ENCODE data around the gene OIP5.

The OIP5 gene

GRCh38 chr15:41332194-41333025 lies at the start of gene OIP5, which contains the start of gene NUSAP1:
TSS of gene OIP5 (minus strand) at chr15:41332591. CDS start at chr15:41332561, 30 bp downstream.
TSS of gene NUSAP1 (plus strand) at chr15:41332881. CDS start at chr15:41332958, 77 bp downstream.
- Histone ChIP-seq H3K9me3 (ENCODE audit: control insufficient read depth, low read length) (no peaks in the 10 kb centered on the region), H3K4me1 (ENCODE audit: control insufficient read depth, insufficient read depth, low read length) (no peaks in the 10 kb centered on the region), H3K9ac (ENCODE audit: low read length) (peak within 1 kb of the TSS; percentile 64), H3K27me3 (ENCODE audit: control insufficient read depth, insufficient read depth, low read length) (no peaks in the 10 kb centered on the region), H3K36me3 (ENCODE audit: control insufficient read depth, insufficient read depth, low read length) (no peaks in the 10 kb centered on the region), H3K4me3 (ENCODE audit: low read length) (peak within 1 kb of the TSS; percentile 84)

- no peaks in the 10 kb centered on the region for H3K27me3 ChIP-seq (ENCODE audit: control insufficient read depth, insufficient read depth, low read length)
- no peak overlapping the region for H3K9ac ChIP-seq (ENCODE audit: low read length)
- no peaks in the 10 kb centered on the region for H3K9me3 ChIP-seq (ENCODE audit: control insufficient read depth, low read length)
- H3K4me1 ChIP-seq (ENCODE audit: control insufficient read depth, insufficient read depth, low read length) = no peaks in the 10 kb centered on the region
- H3K36me3 ChIP-seq (ENCODE audit: control insufficient read depth, insufficient read depth, low read length) = no peaks in the 10 kb centered on the region
- H3K4me3 ChIP-seq (ENCODE audit: low read length) = no peak overlapping the region
Measured at GRCh38 chr15:41377978-41378377, 45.6 kb upstream of the OIP5 start.

- no peak overlapping the region for H3K9ac ChIP-seq (ENCODE audit: low read length)
Measured at GRCh38 chr15:41367418-41367817, 35.0 kb upstream of the OIP5 start.

GRCh38 chr15:41354371-41354770 lies 22.0 kb upstream of the OIP5 start:
- Histone ChIP-seq H3K4me1 (ENCODE audit: control insufficient read depth, insufficient read depth, low read length) (no peaks in the 10 kb centered on the region), H3K9me3 (ENCODE audit: control insufficient read depth, low read length) (no peaks in the 10 kb centered on the region), H3K36me3 (ENCODE audit: control insufficient read depth, insufficient read depth, low read length) (no peaks in the 10 kb centered on the region), H3K4me3 (ENCODE audit: low read length) (no peak overlapping the region), H3K27me3 (ENCODE audit: control insufficient read depth, insufficient read depth, low read length) (no peaks in the 10 kb centered on the region), H3K9ac (ENCODE audit: low read length) (no peak overlapping the region)

More at GRCh38 chr15:41367418-41367817, 35.0 kb upstream of the OIP5 start:
- no peak overlapping the region for H3K4me3 ChIP-seq (ENCODE audit: low read length)
- no peaks in the 10 kb centered on the region for H3K27me3 ChIP-seq (ENCODE audit: control insufficient read depth, insufficient read depth, low read length)
- H3K36me3 ChIP-seq (ENCODE audit: control insufficient read depth, insufficient read depth, low read length) = no peaks in the 10 kb centered on the region
- H3K9me3 ChIP-seq (ENCODE audit: control insufficient read depth, low read length) = no peaks in the 10 kb centered on the region
- H3K4me1 ChIP-seq (ENCODE audit: control insufficient read depth, insufficient read depth, low read length) = no peaks in the 10 kb centered on the region

- H3K9ac ChIP-seq (ENCODE audit: low read length) = no peak overlapping the region
- no peaks in the 10 kb centered on the region for H3K4me1 ChIP-seq (ENCODE audit: control insufficient read depth, insufficient read depth, low read length)
- no peaks in the 10 kb centered on the region for H3K27me3 ChIP-seq (ENCODE audit: control insufficient read depth, insufficient read depth, low read length)
- H3K4me3 ChIP-seq (ENCODE audit: low read length) = no peak overlapping the region
- H3K36me3 ChIP-seq (ENCODE audit: control insufficient read depth, insufficient read depth, low read length) = no peaks in the 10 kb centered on the region
- H3K9me3 ChIP-seq (ENCODE audit: control insufficient read depth, low read length) = no peaks in the 10 kb centered on the region
Measured at GRCh38 chr15:41350057-41350717, 17.8 kb upstream of the OIP5 start.

GRCh38 chr15:41347236-41347635 lies 14.8 kb upstream of the OIP5 start:
- no peaks in the 10 kb centered on the region for H3K27me3 ChIP-seq (ENCODE audit: control insufficient read depth, insufficient read depth, low read length)
- H3K9ac ChIP-seq (ENCODE audit: low read length) = no peak overlapping the region
- no peaks in the 10 kb centered on the region for H3K36me3 ChIP-seq (ENCODE audit: control insufficient read depth, insufficient read depth, low read length)
- H3K4me3 ChIP-seq (ENCODE audit: low read length) = no peak overlapping the region
- no peaks in the 10 kb centered on the region for H3K9me3 ChIP-seq (ENCODE audit: control insufficient read depth, low read length)
- no peaks in the 10 kb centered on the region for H3K4me1 ChIP-seq (ENCODE audit: control insufficient read depth, insufficient read depth, low read length)

- Histone ChIP-seq H3K9me3 (ENCODE audit: control insufficient read depth, low read length) (no peaks in the 10 kb centered on the region), H3K27me3 (ENCODE audit: control insufficient read depth, insufficient read depth, low read length) (no peaks in the 10 kb centered on the region), H3K36me3 (ENCODE audit: control insufficient read depth, insufficient read depth, low read length) (no peaks in the 10 kb centered on the region), H3K4me3 (ENCODE audit: low read length) (no peak overlapping the region), H3K4me1 (ENCODE audit: control insufficient read depth, insufficient read depth, low read length) (no peaks in the 10 kb centered on the region), H3K9ac (ENCODE audit: low read length) (no peak overlapping the region)
Measured at GRCh38 chr15:41341519-41341918, 9.1 kb upstream of the OIP5 start.

GRCh38 chr15:41340189-41340695 lies 7.9 kb upstream of the OIP5 start:
- Histone ChIP-seq H3K36me3 (ENCODE audit: control insufficient read depth, insufficient read depth, low read length) (no peaks in the 10 kb centered on the region), H3K4me1 (ENCODE audit: control insufficient read depth, insufficient read depth, low read length) (no peaks in the 10 kb centered on the region), H3K9me3 (ENCODE audit: control insufficient read depth, low read length) (no peaks in the 10 kb centered on the region), H3K9ac (ENCODE audit: low read length) (no peak overlapping the region), H3K4me3 (ENCODE audit: low read length) (no peak overlapping the region), H3K27me3 (ENCODE audit: control insufficient read depth, insufficient read depth, low read length) (no peaks in the 10 kb centered on the region)

GRCh38 chr15:41337631-41338522 lies 5.5 kb upstream of the OIP5 start:
- no peak overlapping the region for H3K4me3 ChIP-seq (ENCODE audit: low read length)
- no peaks in the 10 kb centered on the region for H3K9me3 ChIP-seq (ENCODE audit: control insufficient read depth, low read length)
- no peaks in the 10 kb centered on the region for H3K27me3 ChIP-seq (ENCODE audit: control insufficient read depth, insufficient read depth, low read length)
- no peaks in the 10 kb centered on the region for H3K4me1 ChIP-seq (ENCODE audit: control insufficient read depth, insufficient read depth, low read length)
- no peaks in the 10 kb centered on the region for H3K36me3 ChIP-seq (ENCODE audit: control insufficient read depth, insufficient read depth, low read length)
- H3K9ac ChIP-seq (ENCODE audit: low read length) = no peak overlapping the region

- H3K4me3 ChIP-seq (ENCODE audit: low read length) = no peak overlapping the region
- no peak overlapping the region for H3K9ac ChIP-seq (ENCODE audit: low read length)
- H3K36me3 ChIP-seq (ENCODE audit: control insufficient read depth, insufficient read depth, low read length) = no peaks in the 10 kb centered on the region
- no peaks in the 10 kb centered on the region for H3K4me1 ChIP-seq (ENCODE audit: control insufficient read depth, insufficient read depth, low read length)
- no peaks in the 10 kb centered on the region for H3K9me3 ChIP-seq (ENCODE audit: control insufficient read depth, low read length)
- H3K27me3 ChIP-seq (ENCODE audit: control insufficient read depth, insufficient read depth, low read length) = no peaks in the 10 kb centered on the region
Measured at GRCh38 chr15:41337047-41337446, 4.7 kb upstream of the OIP5 start.

GRCh38 chr15:41336549-41336948 lies 4.2 kb upstream of the OIP5 start:
- no peaks in the 10 kb centered on the region for H3K9me3 ChIP-seq (ENCODE audit: control insufficient read depth, low read length)
- H3K4me1 ChIP-seq (ENCODE audit: control insufficient read depth, insufficient read depth, low read length) = no peaks in the 10 kb centered on the region
- no peaks in the 10 kb centered on the region for H3K36me3 ChIP-seq (ENCODE audit: control insufficient read depth, insufficient read depth, low read length)
- no peak overlapping the region for H3K9ac ChIP-seq (ENCODE audit: low read length)
- no peak overlapping the region for H3K4me3 ChIP-seq (ENCODE audit: low read length)
- H3K27me3 ChIP-seq (ENCODE audit: control insufficient read depth, insufficient read depth, low read length) = no peaks in the 10 kb centered on the region
